ENCODE measurements around the gene KCNQ1. TPM values are rescaled to one million over a fixed set of nuclear protein-coding genes. Genes with fewer than 3 reads are reported as not detected.

KCNQ1 gene
- total and polyA plus RNA-seq, 2 of the 13 experiments (the other 11 are each of a cell fraction or from before 2014, with no cell fraction given) = 0.02 to 0.08 TPM

DNA sequence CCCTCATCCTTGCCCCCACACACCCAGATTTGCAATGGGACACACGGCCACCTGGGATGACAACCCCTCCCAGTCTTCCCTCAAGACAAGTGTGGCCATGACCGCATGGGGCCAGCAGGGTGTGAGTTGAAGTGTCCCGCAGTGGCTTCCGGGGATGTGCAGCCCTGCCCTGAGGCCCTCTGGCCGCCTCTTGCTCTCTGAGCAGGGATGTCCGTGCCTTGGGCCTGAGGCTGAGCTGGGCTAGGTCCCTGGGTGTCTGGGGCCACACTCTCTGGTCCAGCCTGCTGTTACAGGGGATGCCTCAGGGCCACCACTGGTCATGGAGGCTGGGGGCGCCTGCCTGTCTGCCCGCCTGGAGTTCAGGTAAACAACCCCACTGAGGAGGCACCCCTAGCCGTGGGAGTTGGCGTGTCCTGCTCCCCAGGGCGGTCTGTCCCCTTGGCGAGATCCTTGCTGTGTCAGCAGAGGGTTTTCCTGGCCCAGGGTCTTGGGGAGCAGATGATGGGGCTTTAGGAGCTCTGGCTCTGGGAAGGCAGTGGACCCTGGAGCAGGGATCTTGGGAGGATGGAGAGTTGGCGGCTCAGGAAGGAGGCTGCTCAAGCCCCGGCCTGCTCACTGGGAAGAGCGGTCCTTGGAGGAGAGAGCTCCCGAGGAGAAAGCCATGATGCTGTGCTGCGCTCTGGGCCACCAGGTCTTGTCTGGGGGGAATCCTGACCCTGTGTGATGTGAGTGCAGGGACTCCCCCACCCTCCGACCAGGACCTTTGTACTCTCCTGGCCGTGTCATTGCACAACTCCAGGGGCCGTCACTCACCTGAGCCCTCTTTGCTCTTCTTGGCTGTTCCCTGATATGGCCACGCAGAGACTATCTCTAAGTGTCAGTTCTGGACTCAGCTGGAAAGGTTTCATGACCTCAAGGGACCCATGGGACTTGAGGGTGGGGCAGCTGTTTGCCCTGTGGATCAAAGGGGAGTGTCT lies 67.9 kb downstream of the KCNQ1 start (continued):
- TF ChIP-seq ZNF674 (CRISPR knock-in tag; IDR thresholded peaks at IDR 0.05; ENCODE audit: low read depth) (no peak), PATZ1 (CRISPR knock-in tag; IDR thresholded peaks at IDR 0.05) (0 out of 2 replicates have a peak, but pooled peaks have one; percentile 16), ZFX (CRISPR knock-in tag; IDR thresholded peaks at IDR 0.05; ENCODE audit: low read depth) (no peak), CENPT (CRISPR knock-in tag; IDR thresholded peaks at IDR 0.05; ENCODE audit: low read depth) (no peak), ZNF616 (CRISPR knock-in tag; IDR thresholded peaks at IDR 0.05; ENCODE audit: low read depth) (no peak), SNAPC5 (CRISPR knock-in tag; IDR thresholded peaks at IDR 0.05; ENCODE audit: borderline replicate concordance) (no peak), CEBPB (IDR thresholded peaks at IDR 0.05; ENCODE audit: borderline replicate concordance, low read depth, low read length) (peak; percentile 83)

- no peak overlapping the region for H3K9ac ChIP-seq (ENCODE audit: insufficient read depth, low read depth, low read length)
- H2AFZ ChIP-seq (ENCODE audit: low read length) = no peak overlapping the region
- BruUV-seq (replicated peaks) = no TSS peak
- H3K4me3 ChIP-seq (replicated peaks in 1 of 3; ENCODE audit: insufficient read depth in 1 of 3, low read depth in 2 of 3, low read length in 3 of 3) = no peak overlapping the region
- H3K27ac ChIP-seq (ENCODE audit: extremely low read length, insufficient read depth, low read length) = no peak overlapping the region
- WGBS (ENCODE audit: low lambda C conversion rate) = 94% methylated on average over 3 of the region's 6 CpGs
- no peaks in the 10 kb centered on the region for H3K36me3 ChIP-seq (replicated peaks in 1 of 2; ENCODE audit: control insufficient read depth in 1 of 2, insufficient read depth in 2 of 2, low read length in 2 of 2)
- intact Hi-C loops (cut with micrococcal nuclease; ENCODE audit: unreplicated experiment) = no loop called here
- ChIA-PET POLR2A (no interaction called here), CTCF (ENCODE audit: low intra/inter-chr PET ratio, low total read pairs) (no interaction called here)
- TF ChIP-seq ZUFSP (CRISPR knock-in tag; IDR thresholded peaks at IDR 0.05; ENCODE audit: borderline replicate concordance) (no peak), ZNF879 (CRISPR knock-in tag; IDR thresholded peaks at IDR 0.05) (no peak), MED13 (CRISPR knock-in tag; IDR thresholded peaks at IDR 0.05) (no peak), E2F2 (CRISPR knock-in tag; IDR thresholded peaks at IDR 0.05; ENCODE audit: borderline replicate concordance) (no peak)
- DNase-seq (ENCODE audit: low spot score) (no peak), ATAC-seq (no peak), FAIRE-seq (no peak)
- peaks cover 18 to 70% of the 10 kb centered on the region in 2 experiments for H3K27me3 ChIP-seq (ENCODE audit: control insufficient read depth in 1 of 2, insufficient read depth in 2 of 2, low read length in 2 of 2)
- in situ Hi-C loops (cut with HindIII; ENCODE audit: extremely low pct_ligation_motif_present, low pct_unique_long_range_greater_than_20kb) = no loop called here
- no peak overlapping the region for H3K4me2 ChIP-seq (ENCODE audit: low read depth, low read length)
- H4K20me1 ChIP-seq (ENCODE audit: insufficient read depth, low read length) = no peaks in the 10 kb centered on the region
- H3K4me1 ChIP-seq (ENCODE audit: insufficient read depth, low read length) = no peaks in the 10 kb centered on the region
- no peaks in the 10 kb centered on the region for H3K9me3 ChIP-seq (ENCODE audit: low read length)
- H3K79me2 ChIP-seq (ENCODE audit: insufficient read depth, low read length) = no peaks in the 10 kb centered on the region
These were observed 68.6 kb downstream of the KCNQ1 start for GRCh38 chr11:2513441-2513840.

Data from HepG2 (cell line).